GM18861 (cell line): ENCODE data around the gene ENO4.

ENCODE experiments used
- ATAC-seq: cut with Tn5 transposase; IDR thresholded peaks from one replicate; pipeline ENCODE4 v1.9.1; 2021; ENCODE audit not compliant: unreplicated experiment

The ENO4 gene

GRCh38 chr10:116849248-116850057 is at the start of gene ENO4:
ENO4 (plus strand) TSS chr10:116849499; CDS start chr10:116849567, 68 bp downstream.
- peak; percentile 43 for ATAC-seq

DNA sequence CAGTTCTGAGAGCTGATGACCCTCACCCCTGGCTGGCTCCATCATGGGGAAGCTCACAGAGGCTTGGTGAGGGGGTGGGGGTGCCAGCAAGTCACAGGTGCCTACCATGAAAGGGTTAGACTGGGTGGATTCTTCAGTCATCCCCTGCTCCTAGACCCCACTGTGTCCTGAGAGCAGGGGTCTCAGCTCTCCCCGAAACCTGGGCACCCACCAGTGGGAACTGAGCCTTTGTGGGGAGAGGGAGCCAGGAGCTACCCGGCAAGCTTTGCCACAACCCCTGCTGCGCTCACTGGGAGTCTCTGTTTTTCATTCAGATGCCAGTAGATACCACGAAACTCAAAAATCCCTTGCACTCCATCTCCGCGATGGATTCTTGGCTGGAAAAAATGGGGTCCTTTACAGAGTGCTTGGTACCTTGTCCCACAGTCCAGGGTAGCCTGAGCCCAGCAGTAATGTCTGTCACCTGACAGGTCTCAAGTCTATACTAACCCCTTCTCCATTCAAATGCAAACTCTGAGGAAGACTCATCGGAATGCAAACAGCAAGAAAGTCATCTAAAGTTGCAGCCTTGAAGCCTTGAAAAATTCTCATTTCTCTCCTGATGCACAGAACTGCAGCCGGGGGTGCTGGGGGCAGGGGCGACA is 48.9 kb upstream of the ENO4 start:
- ATAC-seq, result no peak

- ATAC-seq, result no peak
Observed at GRCh38 chr10:116801658-116802057, 47.6 kb upstream of the ENO4 start.

GRCh38 chr10:116802474-116802873 is 46.8 kb upstream of the ENO4 start:
- no peak for ATAC-seq

- ATAC-seq, result no peak
Observed at GRCh38 chr10:116802876-116803275, 46.4 kb upstream of the ENO4 start.

GRCh38 chr10:116803451-116804249 is 45.6 kb upstream of the ENO4 start:
- no peak for ATAC-seq

GRCh38 chr10:116808706-116809105 is 40.6 kb upstream of the ENO4 start:
- no peak for ATAC-seq

DNA sequence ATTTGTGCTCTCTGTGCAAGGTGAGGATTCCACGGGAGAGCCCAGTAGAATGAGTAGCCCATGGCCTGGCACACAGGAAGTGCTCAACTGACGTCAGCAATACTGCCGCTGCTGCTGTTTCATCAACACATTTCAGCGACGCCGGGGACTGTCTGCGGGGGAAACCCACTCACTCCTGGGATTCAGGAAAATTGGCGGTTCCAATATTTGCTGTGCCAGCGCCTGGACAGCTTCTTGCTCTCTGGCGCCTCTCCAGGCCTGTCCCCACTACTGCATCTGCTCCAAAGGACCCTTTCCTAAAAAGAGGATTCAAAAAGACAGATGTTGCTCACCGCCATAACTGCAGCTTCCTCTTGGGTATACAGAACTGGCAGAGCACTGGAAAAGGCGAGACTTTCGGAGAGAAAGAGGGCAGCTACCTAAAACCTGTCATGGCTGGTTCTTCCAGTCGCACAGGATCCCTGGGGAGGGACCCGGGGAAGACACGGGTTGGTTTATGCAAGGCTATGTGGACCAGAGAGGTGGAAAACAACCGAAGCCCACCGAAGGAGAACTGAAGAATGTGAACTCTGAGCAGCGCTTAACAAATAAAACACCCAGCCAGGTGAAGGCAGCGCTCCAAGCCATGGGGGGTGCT is 39.7 kb upstream of the ENO4 start:
- ATAC-seq, result no peak

- ATAC-seq, result no peak
Observed at GRCh38 chr10:116810120-116810500, 39.2 kb upstream of the ENO4 start.

DNA sequence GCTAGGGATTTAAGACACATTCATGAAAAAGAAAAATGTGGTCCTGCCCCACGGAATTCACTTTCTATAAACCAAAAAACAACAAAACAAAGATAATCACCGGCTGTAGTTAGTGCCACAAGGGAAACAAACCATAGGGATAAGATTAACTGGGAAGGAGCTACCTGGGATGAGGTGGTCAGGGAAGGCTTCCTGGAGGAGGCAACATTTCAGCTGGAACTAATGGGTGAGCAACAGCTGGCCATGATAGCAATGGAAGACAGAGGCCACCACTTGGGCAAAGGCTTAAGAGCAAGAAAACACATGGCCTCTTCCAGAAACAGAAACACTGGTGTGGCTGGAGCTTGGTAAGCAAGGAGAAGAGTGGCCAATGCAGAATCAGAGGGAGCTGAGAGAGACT is 38.4 kb upstream of the ENO4 start:
- no peak for ATAC-seq

- no peak for ATAC-seq
Observed at GRCh38 chr10:116811691-116812090, 37.6 kb upstream of the ENO4 start.

DNA sequence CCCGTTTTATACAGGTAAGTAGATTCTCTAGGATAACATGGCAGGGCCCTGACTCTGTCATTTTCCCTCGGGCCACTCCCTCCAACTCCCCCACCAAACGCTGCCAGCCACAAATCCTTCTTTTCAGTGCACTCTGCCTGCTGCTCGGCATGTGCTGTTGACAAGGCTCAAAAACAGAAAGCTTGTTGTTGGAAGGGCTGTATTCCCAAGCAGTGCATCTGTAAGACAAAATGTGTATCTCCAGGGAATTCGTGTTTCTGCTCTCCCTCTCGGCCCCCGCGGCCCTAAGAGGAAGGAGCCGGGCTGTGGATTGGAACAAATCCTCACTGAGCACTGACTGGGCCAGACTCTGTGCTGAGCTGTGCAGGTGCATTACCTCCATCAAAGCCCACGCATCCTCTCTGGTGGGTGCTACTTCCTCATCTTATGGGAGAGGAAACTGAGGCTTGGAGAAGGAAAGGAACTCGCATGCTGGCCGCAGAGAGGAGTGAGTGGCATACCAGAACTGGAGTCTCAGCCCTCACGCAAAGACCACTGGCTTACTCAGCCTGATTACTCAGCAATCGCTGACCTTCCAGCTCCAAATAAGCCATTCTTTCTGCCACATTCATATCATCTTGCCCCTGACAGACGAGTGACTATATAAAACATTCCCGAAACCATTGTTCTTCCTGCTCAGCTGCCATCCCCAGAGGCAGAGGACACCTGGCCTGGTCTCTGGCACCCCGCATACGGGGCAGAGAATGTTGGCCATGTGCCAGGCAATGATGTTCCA is 33.5 kb upstream of the ENO4 start:
- no peak for ATAC-seq

DNA sequence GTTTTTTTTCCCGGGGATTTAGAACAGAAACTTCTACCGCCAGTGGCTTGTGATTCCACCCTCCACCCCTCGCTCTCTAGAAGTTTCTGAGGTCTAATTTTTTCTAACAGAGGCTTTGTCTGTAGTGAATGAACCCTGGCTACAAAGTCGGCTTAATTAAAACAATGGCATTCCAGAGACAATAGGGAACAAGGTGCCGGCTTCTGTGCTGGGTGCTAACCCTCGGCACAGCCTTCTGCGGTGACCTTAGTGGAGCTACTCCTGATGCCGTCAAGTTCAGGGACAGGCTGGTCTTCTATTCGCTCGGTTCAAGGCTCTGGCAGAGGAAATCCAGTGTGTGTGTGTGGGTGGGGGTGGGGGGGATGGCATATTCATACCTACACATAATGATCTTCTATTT is 32.1 kb upstream of the ENO4 start:
- no peak for ATAC-seq

DNA sequence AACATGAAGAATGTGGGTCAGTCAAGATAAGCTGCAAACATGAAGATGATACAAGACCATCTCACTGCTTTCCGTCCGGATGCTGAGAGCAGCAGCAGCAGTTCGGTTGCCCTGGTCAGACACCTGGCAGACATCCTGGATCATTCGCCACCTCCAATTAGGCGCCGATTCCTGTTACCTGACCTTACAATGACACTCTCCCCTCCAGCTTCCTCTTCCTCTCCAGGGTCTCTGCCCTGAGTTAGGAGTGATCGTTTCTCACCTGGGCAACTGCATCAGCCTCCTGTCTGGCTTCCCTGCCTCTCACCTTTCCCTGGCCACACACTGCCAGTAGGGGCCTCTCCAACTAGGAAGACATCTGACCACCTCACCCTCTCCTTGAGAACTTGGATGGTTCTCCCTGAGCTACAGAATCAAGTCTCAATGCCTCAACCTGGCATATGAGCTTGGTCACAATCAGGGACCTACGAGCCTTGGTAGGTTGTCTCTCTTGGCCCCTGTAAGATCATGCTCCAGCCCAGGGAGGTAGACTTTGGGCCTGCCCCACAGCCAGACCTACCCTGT is 31.4 kb upstream of the ENO4 start:
- ATAC-seq, result no peak

DNA sequence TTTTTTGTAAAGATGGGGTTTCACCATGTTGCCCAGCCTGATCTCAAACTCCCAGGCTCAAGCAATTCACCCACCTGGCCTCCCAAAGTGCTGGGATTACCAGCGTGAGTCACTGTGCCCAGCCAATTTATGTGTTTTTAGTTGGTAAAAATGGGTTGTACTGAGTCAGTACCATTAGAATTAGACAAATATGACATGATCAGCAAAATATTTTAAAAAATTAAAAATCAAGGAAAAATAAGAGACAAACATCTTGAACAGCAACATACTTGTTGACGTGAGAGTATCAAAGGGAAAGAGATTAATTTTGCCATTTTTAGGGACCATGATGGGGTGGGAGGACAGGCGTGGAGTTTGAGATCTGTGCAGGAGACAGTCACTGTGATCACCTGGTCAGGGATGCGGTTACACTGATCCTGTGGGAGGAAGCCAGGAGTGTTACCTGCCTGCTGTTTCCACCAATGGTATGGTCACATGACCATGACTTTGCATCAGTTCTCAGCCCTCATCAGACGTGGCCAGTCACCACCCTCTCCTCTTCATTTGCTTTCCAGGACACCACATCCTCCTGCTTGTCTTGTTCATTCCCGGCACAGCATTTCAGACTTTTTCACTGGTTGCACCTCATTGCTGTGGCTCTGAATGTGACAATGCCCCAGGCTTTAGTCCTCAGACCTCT is 29.2 kb upstream of the ENO4 start:
- ATAC-seq, result no peak

DNA sequence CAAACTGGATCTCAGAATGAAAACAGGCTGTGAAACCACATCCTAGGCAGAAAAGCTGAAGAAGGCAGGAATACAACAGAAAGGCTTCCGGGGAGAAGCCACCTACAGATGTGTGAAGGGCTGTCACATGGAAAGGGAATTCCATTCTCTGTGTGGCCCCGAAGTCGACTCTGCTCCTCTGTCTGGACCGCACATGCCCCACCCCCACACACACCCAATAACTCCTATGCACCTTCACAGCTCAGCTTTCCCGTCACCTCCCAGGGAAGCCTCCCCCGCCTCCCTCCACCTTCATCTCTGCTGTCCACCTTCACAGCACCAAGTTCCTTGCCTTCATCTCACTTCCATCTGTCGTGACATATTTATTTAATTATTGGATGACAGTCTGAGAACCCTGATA is 23.4 kb upstream of the ENO4 start:
- ATAC-seq, result no peak

DNA sequence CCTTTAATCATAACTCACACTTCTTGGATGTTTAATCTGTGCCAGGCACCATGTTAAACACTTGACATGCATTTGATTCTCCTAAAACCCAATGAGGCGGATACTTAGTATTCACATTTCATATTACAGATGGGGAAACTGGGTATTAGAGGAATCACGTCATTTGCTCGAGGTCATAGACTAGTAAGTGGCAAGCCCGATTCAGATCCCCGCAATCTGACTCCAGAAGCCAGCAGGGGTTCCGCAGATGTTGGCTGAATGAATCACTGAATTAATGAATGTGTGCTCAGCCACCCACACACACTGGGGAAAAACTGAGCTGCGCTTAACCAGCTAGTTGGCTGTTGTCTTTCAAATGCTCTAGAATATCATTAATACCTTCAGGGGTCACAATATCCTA is 22.5 kb upstream of the ENO4 start:
- ATAC-seq, result no peak

- no peak for ATAC-seq
Observed at GRCh38 chr10:116827214-116827671, 22.1 kb upstream of the ENO4 start.

DNA sequence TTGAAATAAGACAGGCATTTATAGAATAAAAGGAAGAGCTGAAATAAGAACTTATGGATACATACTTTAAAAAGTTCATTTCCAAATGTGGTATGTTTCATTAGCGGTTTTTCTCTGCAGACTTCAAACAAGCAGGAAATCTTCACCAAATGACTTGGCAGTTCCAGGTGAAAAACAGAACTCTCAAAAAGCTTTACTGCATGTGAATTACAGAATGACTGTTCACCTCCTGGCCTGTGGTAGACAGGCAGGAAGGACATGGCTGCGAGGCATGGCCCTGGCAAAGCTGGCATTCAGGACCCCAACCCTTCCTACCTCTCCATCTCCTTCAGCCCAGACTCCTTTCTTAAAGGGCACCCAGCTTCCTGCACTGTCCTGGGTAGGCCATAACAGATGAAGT is 21.2 kb upstream of the ENO4 start:
- ATAC-seq, result no peak

- no peak for ATAC-seq
Observed at GRCh38 chr10:116829711-116830110, 19.6 kb upstream of the ENO4 start.
